T-cell (primary cell): ENCODE results near the gene SNRNP40. TPM values are rescaled to one million over a fixed set of nuclear protein-coding genes. Genes with fewer than 3 reads are reported as not detected.

Experiments used
- ATAC-seq, 4 experiments: fragments of 200-7000 bp in 3 of 4; fragments of 150-1000 bp in 1 of 4; cut with Tn5 transposase; replicated peaks in 1 of 4; 1 replicate in 3 of 4; 2 replicates in 1 of 4; pipeline ENCODE4 v1.10.0; 2021; ENCODE audit warnings: moderate library complexity in 3 of 4, mild to moderate bottlenecking in 2 of 4, moderate number of reproducible peaks in 1 of 4
- CTCF ChIA-PET, 2 donors: fragments of 300-600 bp; sonication (Branson Sonifier 250); formaldehyde crosslinking; loops; one replicate each; lab custom pipeline; 2022; ENCODE audit warnings: antibody characterized with exemption in 2 of 2; lab: Charles Lee
- POLR2A ChIA-PET, 2 donors: fragments of 300-600 bp; sonication (Branson Sonifier 250); formaldehyde crosslinking; loops; one replicate each; lab custom pipeline; 2022; ENCODE audit warnings: antibody characterized with exemption in 2 of 2; lab: Charles Lee
- DNase-seq, 35 experiments: peaks; one replicate each; pipeline versions ENCODE4 v3.0.0 to v3.0.0-alpha.2; 2013 to 2023
- H3K27ac ChIP-seq: one replicate; pipeline ENCODE4 v1.5.1; 2013; ENCODE audit warnings: low read length
- H3K27me3 ChIP-seq, 2 experiments: replicated peaks in 1 of 2; 1 replicate in 1 of 2; 2 replicates in 1 of 2; pipeline versions ENCODE4 v1.6.1 to v1.7.0; 2013; ENCODE audit warnings: low read length in 1 of 2, mixed read lengths in 1 of 2; ENCODE audit not compliant: control insufficient read depth in 2 of 2, insufficient read depth in 2 of 2; ENCODE audit errors: extremely low read depth in 1 of 2
- H3K36me3 ChIP-seq, 2 donors: 1 replicate in 1 of 2; 2 replicates in 1 of 2; pipeline versions ENCODE4 v1.6.1 to v1.7.0; 2013; ENCODE audit warnings: low read length in 1 of 2; ENCODE audit not compliant: control insufficient read depth in 2 of 2, insufficient read depth in 1 of 2; ENCODE audit errors: extremely low read depth in 1 of 2
- H3K4me1 ChIP-seq, 2 experiments: 1 replicate in 1 of 2; 2 replicates in 1 of 2; pipeline versions ENCODE4 v1.6.1 to v1.7.0; 2013; ENCODE audit warnings: low read length in 2 of 2, mixed read lengths in 1 of 2; ENCODE audit not compliant: insufficient read depth in 2 of 2, control insufficient read depth in 1 of 2; ENCODE audit errors: extremely low read depth in 1 of 2
- H3K4me3 ChIP-seq, 2 donors: 1 replicate in 1 of 2; 2 replicates in 1 of 2; pipeline versions ENCODE4 v1.5.1 to v1.7.0; 2013; ENCODE audit warnings: mild to moderate bottlenecking in 2 of 2, low read length in 1 of 2, moderate library complexity in 1 of 2; ENCODE audit not compliant: control insufficient read depth in 1 of 2; ENCODE audit errors: extremely low read depth in 1 of 2
- H3K9me3 ChIP-seq: 2 replicates; pipeline ENCODE4 v1.7.0; 2013
- H3K27ac Mint-ChIP-seq, 2 donors: one replicate each; pipeline ENCODE4 v1.8.0; 2020 to 2021; ENCODE audit warnings: mild to moderate bottlenecking in 2 of 2, mixed read lengths in 2 of 2
- H3K27me3 Mint-ChIP-seq, 2 donors: one replicate each; pipeline ENCODE4 v1.8.0; 2021 to 2022; ENCODE audit warnings: mixed read lengths in 2 of 2
- H3K36me3 Mint-ChIP-seq: one replicate; pipeline ENCODE4 v1.8.0; 2021; ENCODE audit warnings: mixed read lengths
- H3K4me1 Mint-ChIP-seq, 3 donors: one replicate each; pipeline ENCODE4 v1.8.0; 2020 to 2022; ENCODE audit warnings: mixed read lengths in 3 of 3, mild to moderate bottlenecking in 1 of 3
- H3K4me3 Mint-ChIP-seq, 3 donors: one replicate each; pipeline ENCODE4 v1.8.0; 2020 to 2022; ENCODE audit warnings: mild to moderate bottlenecking in 3 of 3, mixed read lengths in 3 of 3, moderate library complexity in 3 of 3
- H3K9me3 Mint-ChIP-seq, 3 donors: one replicate each; pipeline ENCODE4 v1.8.0; 2020 to 2022; ENCODE audit warnings: mixed read lengths in 3 of 3
- WGBS: methylation state at CpG from one replicate; pipeline ENCODE4 v1.1.5; 2013; ENCODE audit warnings: missing lambda C conversion rate; ENCODE audit not compliant: insufficient coverage; 5-methylcytosine and 5-hydroxymethylcytosine counted together
- total RNA-seq, 35 experiments: library from RNA in 6 of 35; stranded (reverse) in 6 of 35; fragments of 120-200 nt in 1 of 35; gene quantifications; one replicate each; pipeline versions ENCODE4 v1.2.1 to v1.2.4 and lab custom pipeline; 2013 to 2026

SNRNP40 gene
- total RNA-seq, 5 donors from 2014 or later (not counting 1 experiment from before 2014, with no cell fraction given), result 50.9 to 62.8 (median 53.9) TPM

DNA sequence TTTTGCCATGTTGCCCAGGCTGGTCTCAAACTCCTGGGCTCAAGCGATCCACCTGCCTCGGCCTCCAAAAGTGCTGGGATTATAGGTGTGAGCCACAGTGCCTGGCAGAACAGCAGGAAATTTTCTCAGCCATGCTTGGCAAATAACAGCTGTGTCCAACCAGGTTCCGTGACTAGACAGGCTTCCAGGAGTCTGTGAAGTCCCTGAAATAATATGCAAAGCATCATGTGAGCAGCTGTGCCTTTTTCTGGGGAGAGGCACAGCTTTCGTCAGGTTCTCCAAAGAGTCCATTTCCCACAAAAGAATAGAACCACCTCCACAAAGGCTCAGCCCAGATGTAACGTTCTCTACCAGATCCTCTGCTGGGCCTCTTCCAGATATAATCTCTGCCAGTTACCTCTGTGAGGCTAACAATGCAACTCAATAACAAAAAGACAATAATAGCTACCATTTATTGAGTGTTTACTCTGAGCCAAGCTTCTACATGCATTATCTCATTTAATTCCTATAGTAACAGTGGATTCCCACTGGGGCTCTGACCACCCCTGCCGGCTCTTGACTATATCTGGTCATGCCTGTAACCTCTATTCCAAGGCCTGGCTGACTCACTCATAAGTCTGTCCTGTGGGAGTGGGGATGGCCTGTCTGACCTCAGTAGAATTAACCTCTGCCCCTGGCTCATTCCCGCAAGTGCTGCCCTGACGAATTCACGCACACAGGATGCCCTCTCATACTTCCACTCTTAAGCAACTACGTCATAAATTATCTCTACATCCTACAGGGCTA lies 52.9 kb downstream of the SNRNP40 start:
- H3K4me1 ChIP-seq, result peaks cover 0 to 5% of the 10 kb centered on the region in 2 experiments
- no peak overlapping the region for H3K27ac Mint-ChIP-seq
- peaks cover 15 to 17% of the 10 kb centered on the region in 2 donors for H3K27me3 Mint-ChIP-seq

DNA sequence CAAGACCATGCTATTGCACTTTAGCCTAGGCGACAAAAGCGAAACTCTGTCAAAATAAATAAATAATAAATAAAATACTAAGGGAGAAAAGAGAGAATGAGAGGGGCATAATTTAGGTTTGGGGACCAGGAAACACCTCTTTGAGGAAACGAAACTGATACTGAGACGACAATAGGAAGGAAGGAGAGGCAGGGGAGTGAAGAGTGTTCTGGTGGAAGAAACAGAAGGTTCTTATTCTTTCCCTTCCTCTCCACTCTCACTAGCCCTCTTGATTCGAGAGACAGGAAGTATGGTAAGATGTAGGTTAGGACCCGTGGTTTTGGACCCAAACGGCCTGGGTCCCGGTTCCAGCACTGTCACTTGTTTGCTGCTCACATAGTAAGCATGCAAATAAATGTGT lies 55.3 kb downstream of the SNRNP40 start:
- no peak overlapping the region for H3K4me3 Mint-ChIP-seq
- no peak for ATAC-seq
- H3K27ac Mint-ChIP-seq, result no peak overlapping the region
- no peak overlapping the region for H3K4me3 ChIP-seq
- DNase-seq, result no peak
- POLR2A ChIA-PET, result no interaction called here
- no peak overlapping the region for H3K27ac ChIP-seq
- H3K9me3 ChIP-seq, result no peaks in the 10 kb centered on the region
- H3K36me3 Mint-ChIP-seq, result no peaks in the 10 kb centered on the region
- CTCF ChIA-PET, result no interaction called here
- H3K27me3 ChIP-seq, result peaks cover 7 to 47% of the 10 kb centered on the region in 2 experiments
- H3K4me1 Mint-ChIP-seq, result peaks cover 14 to 22% (median 16%) of the 10 kb centered on the region in 3 donors
- WGBS, result 6% methylated on average over 2 of the region's 8 CpGs
- H3K27me3 Mint-ChIP-seq, result peaks cover 35 to 36% of the 10 kb centered on the region in 2 donors
- H3K4me1 ChIP-seq, result peaks cover 0 to 6% of the 10 kb centered on the region in 2 experiments
- no peaks in the 10 kb centered on the region for H3K9me3 Mint-ChIP-seq
- no peaks in the 10 kb centered on the region for H3K36me3 ChIP-seq

More for the DNA sequence above, 52.9 kb downstream of the SNRNP40 start:
- Histone ChIP-seq H3K36me3 (no peaks in the 10 kb centered on the region), H3K9me3 (no peaks in the 10 kb centered on the region), H3K4me3 (no peak overlapping the region), H3K27ac (no peak overlapping the region), H3K27me3 (peaks cover 5 to 26% of the 10 kb centered on the region in 2 experiments)
- Mint-ChIP-seq H3K4me3 (no peak overlapping the region), H3K9me3 (no peaks in the 10 kb centered on the region), H3K36me3 (no peaks in the 10 kb centered on the region), H3K4me1 (peaks cover 11 to 17% (median 13%) of the 10 kb centered on the region in 3 donors)
- CTCF ChIA-PET, result interaction anchor here in 1 of 2 donors (0.7 kb wide), 1 partner anchor 863 kb away, joined by 6 read pairs; no protein-coding TSS in a partner anchor
- ATAC-seq, result no peak
- POLR2A ChIA-PET, result no interaction called here
- whole genome bisulfite sequencing, result 74% methylated on average over 6 of the region's 10 CpGs
- no peak for DNase-seq

DNA sequence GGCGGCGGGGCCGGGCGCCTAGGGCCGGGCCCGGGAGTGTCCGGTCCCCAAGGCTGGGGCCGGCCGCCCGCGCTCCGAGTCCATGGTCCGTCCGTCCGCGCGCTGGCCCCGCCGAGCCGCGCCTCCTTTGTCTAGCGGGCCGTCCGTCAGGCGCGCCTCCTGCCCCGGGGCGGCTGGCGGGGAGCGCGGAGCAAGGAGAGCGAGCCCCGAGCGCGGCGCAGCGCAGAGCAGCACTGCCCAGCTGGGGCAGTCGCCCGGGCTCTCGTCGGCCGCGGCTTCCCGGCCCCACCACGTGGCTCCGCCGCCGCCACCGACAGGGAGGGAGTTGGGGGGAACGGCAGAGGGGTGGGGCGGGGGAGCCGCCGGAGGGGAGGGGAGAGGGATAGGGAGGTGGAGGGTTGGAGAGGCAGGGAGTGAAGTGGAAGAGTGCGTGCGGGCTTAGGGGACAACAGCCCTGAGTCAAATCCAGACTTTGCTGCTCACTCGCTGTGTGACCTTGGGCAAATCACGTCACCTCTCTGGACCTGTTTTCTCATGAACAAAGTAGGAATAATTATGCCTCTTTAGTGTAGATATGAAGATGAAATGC lies 56.8 kb downstream of the SNRNP40 start, which contains the start of gene NKAIN1:
TSS of gene NKAIN1 (minus strand) at position 235 of the 589 bp plus-strand sequence. CDS start 340 bp downstream, outside the sequence.
- H3K27me3 ChIP-seq, result peaks cover 7 to 53% of the 10 kb centered on the region in 2 experiments
- Mint-ChIP-seq H3K27ac (peak within 1 kb of the TSS in 1 of 2 donors; percentile 61), H3K9me3 (no peaks in the 10 kb centered on the region), H3K4me1 (peaks cover 14 to 22% (median 16%) of the 10 kb centered on the region in 3 donors), H3K4me3 (peak within 1 kb of the TSS; percentile 34 to 75 (median 37)), H3K27me3 (peaks cover 49 to 51% of the 10 kb centered on the region in 2 donors), H3K36me3 (no peaks in the 10 kb centered on the region)
- ChIA-PET POLR2A (no interaction called here), CTCF (no interaction called here)
- H3K9me3 ChIP-seq, result no peaks in the 10 kb centered on the region
- WGBS, result 2% methylated on average over 41 of the region's 57 CpGs
- DNase-seq, result no peak
- H3K27ac ChIP-seq, result no peak within 1 kb of the TSS
- no peaks in the 10 kb centered on the region for H3K36me3 ChIP-seq
- peak within 1 kb of the TSS in 1 of 2 donors; percentile 5 for H3K4me3 ChIP-seq
- ATAC-seq, result no peak
- H3K4me1 ChIP-seq, result peaks cover 0 to 6% of the 10 kb centered on the region in 2 experiments

DNA sequence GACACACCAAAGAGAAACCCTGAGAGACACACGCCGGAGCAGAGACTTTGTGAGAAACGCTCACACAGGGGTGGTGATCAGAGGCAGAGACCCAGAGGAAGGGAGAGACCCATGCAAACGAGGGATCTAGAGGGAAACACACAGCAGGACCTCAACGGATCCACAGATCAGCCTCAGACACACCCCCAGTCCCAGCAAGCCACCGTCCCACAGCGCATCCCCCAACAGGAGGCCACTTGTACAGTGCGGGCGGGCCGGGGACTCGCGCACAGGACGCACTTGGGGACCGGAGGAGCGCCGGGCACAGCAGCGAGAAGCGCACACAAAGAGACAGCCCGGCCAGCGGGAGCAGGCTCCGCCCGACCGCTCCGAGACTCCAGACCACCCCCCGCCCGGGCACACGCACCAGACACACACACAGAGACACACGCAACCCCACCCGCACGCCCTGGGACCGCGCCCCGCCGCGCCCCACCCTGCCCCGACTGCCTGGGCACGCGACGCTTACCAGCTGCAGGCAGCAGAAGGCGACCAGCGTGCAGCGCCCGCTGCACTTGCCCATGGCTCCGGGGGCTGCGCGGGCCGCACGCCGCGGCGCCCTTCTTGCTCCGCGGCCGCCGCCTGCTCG lies 57.5 kb downstream of the SNRNP40 start:
- ChIA-PET POLR2A (no interaction called here), CTCF (no interaction called here)
- H3K4me3 Mint-ChIP-seq, result peak overlapping the region; percentile 34 to 75 (median 37)
- no peak overlapping the region for H3K27ac ChIP-seq
- peaks cover 7 to 59% of the 10 kb centered on the region in 2 experiments for H3K27me3 ChIP-seq
- no peaks in the 10 kb centered on the region for H3K36me3 Mint-ChIP-seq
- H3K9me3 Mint-ChIP-seq, result no peaks in the 10 kb centered on the region
- 2% methylated on average over 47 of the region's 56 CpGs for WGBS
- H3K4me3 ChIP-seq, result peak overlapping the region in 1 of 2 donors; percentile 5
- H3K4me1 ChIP-seq, result peaks cover 0 to 6% of the 10 kb centered on the region in 2 experiments
- H3K27me3 Mint-ChIP-seq, result peaks cover 51 to 56% of the 10 kb centered on the region in 2 donors
- ATAC-seq (peak in 1 of 4 experiments; percentile 27), DNase-seq (no peak)
- H3K4me1 Mint-ChIP-seq, result peaks cover 14 to 22% (median 16%) of the 10 kb centered on the region in 3 donors
- H3K9me3 ChIP-seq, result no peaks in the 10 kb centered on the region
- H3K36me3 ChIP-seq, result no peaks in the 10 kb centered on the region
- no peak overlapping the region for H3K27ac Mint-ChIP-seq

DNA sequence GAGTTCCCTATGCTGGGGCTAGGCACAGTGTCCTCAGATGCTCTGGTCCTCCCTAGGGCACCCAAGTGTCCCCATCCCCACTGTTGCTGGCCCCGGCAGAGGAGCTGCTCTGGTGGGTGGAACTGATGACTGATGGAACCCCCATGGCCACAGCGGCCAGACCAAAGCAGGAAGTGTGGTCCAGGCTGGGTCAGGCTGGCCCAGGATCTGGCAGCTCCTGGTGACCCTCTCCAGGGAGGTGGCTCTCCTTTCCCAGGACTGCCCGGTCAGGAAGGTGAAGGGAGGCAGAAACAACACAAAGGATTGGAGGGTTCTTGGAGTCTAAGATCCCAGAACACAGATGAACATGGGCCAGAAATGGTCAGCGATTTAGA lies 58.0 kb downstream of the SNRNP40 start:
- H3K9me3 ChIP-seq, result no peaks in the 10 kb centered on the region
- H3K4me3 Mint-ChIP-seq, result peak overlapping the region; percentile 34 to 75 (median 37)
- peaks cover 7 to 64% of the 10 kb centered on the region in 2 experiments for H3K27me3 ChIP-seq
- H3K4me1 Mint-ChIP-seq, result peaks cover 14 to 22% (median 16%) of the 10 kb centered on the region in 3 donors
- no peak overlapping the region for H3K27ac ChIP-seq
- H3K4me3 ChIP-seq, result no peak overlapping the region
- no peak overlapping the region for H3K27ac Mint-ChIP-seq
- ATAC-seq, result no peak
- no peaks in the 10 kb centered on the region for H3K36me3 Mint-ChIP-seq
- ChIA-PET POLR2A (no interaction called here), CTCF (no interaction called here)
- no peak for DNase-seq
- no peaks in the 10 kb centered on the region for H3K9me3 Mint-ChIP-seq
- peaks cover 0 to 6% of the 10 kb centered on the region in 2 experiments for H3K4me1 ChIP-seq
- peaks cover 51 to 58% of the 10 kb centered on the region in 2 donors for H3K27me3 Mint-ChIP-seq
- no peaks in the 10 kb centered on the region for H3K36me3 ChIP-seq
- WGBS, result 33% methylated on average over 4 of the region's 4 CpGs

DNA sequence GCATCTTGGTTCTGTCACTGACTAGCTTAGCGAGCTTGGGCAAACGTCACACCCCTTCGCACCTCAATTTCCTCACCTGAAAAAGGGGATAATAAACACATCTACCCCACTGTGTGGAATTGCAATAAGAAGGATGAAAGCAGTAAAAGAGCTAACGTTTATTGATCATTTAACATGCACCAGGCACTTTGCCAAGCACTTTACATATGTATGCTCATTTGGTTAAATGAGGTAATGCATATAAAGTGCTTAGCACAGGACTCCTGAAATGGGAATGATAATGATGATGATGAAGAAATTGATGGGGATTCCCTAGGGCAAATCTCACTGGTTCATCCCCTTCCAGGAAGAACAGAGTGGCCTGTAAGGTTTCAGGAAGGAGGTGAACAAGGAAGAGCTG lies 61.7 kb downstream of the SNRNP40 start:
- DNase-seq (no peak), ATAC-seq (no peak)
- no CpG with 5 or more reads among the region's 4 CpGs for WGBS
- Histone ChIP-seq H3K4me1 (peaks cover 0 to 6% of the 10 kb centered on the region in 2 experiments), H3K36me3 (no peaks in the 10 kb centered on the region), H3K27ac (no peak overlapping the region), H3K4me3 (no peak overlapping the region), H3K9me3 (no peaks in the 10 kb centered on the region), H3K27me3 (peaks cover 5 to 44% of the 10 kb centered on the region in 2 experiments)
- H3K27me3 Mint-ChIP-seq, result peaks cover 41 to 52% of the 10 kb centered on the region in 2 donors
- POLR2A ChIA-PET, result no interaction called here
- CTCF ChIA-PET, result no interaction called here
- no peaks in the 10 kb centered on the region for H3K36me3 Mint-ChIP-seq
- no peak overlapping the region for H3K27ac Mint-ChIP-seq
- H3K4me3 Mint-ChIP-seq, result no peak overlapping the region
- no peaks in the 10 kb centered on the region for H3K9me3 Mint-ChIP-seq
- H3K4me1 Mint-ChIP-seq, result peaks cover 6 to 9% (median 9%) of the 10 kb centered on the region in 3 donors
